CD8-positive, alpha-beta memory T cell (primary cell): ENCODE measurements around the gene CACNB3. TPM values are rescaled to one million over a fixed set of nuclear protein-coding genes. Genes with fewer than 3 reads are reported as not detected.
"Not testable (repeated sequence)": the region's sequence is repeated elsewhere in the genome, so short reads cannot be mapped to it uniquely, and the experiment has no call there.

Experiments
- CTCF ChIA-PET: fragments of 350-600 bp; sonication (Branson Sonifier 250); formaldehyde crosslinking; loops from one replicate; lab custom pipeline; 2021; ENCODE audit warnings: antibody characterized with exemption; lab: Charles Lee
- POLR2A ChIA-PET: fragments of 350-600 bp; sonication (Branson Sonifier 250); formaldehyde crosslinking; loops from one replicate; lab custom pipeline; 2021; ENCODE audit warnings: antibody characterized with exemption; lab: Charles Lee
- DNase-seq, 5 donors: peaks; one replicate each; pipeline versions ENCODE4 v3.0.0 to v3.0.0-alpha.2; 2020 to 2022; ENCODE audit warnings: mixed read lengths in 1 of 5
- H3K27ac ChIP-seq: one replicate; pipeline ENCODE4 v1.7.0; 2013; ENCODE audit warnings: low read depth, mild to moderate bottlenecking, low read length, moderate library complexity
- H3K27me3 ChIP-seq: 2 replicates; pipeline ENCODE4 v1.7.0; 2013; ENCODE audit warnings: low read length, mild to moderate bottlenecking; ENCODE audit not compliant: insufficient read depth, poor library complexity, severe bottlenecking
- H3K36me3 ChIP-seq: 2 replicates; pipeline ENCODE4 v1.7.0; 2013; ENCODE audit warnings: mild to moderate bottlenecking, low read length, moderate library complexity; ENCODE audit not compliant: insufficient read depth
- H3K4me1 ChIP-seq: 2 replicates; pipeline ENCODE4 v1.7.0; 2013; ENCODE audit warnings: mild to moderate bottlenecking, low read length, moderate library complexity; ENCODE audit not compliant: insufficient read depth
- H3K4me3 ChIP-seq: 2 replicates; pipeline ENCODE4 v1.7.0; 2013; ENCODE audit warnings: mild to moderate bottlenecking, low read length
- H3K9me3 ChIP-seq: 2 replicates; pipeline ENCODE4 v1.7.0; 2013; ENCODE audit warnings: mild to moderate bottlenecking, low read length
- H3K27ac Mint-ChIP-seq, 8 donors: one replicate each; pipeline ENCODE4 v1.8.0; 2020 to 2021; ENCODE audit warnings: mixed read lengths in 8 of 8, mild to moderate bottlenecking in 6 of 8, inconsistent platforms in 3 of 8, moderate library complexity in 3 of 8
- H3K27me3 Mint-ChIP-seq, 2 donors: one replicate each; pipeline ENCODE4 v1.8.0; 2020 to 2021; ENCODE audit warnings: mixed read lengths in 2 of 2, mild to moderate bottlenecking in 1 of 2, moderate library complexity in 1 of 2
- H3K36me3 Mint-ChIP-seq, 3 donors: one replicate each; pipeline ENCODE4 v1.8.0; 2020 to 2021; ENCODE audit warnings: mixed read lengths in 3 of 3, inconsistent platforms in 1 of 3, mild to moderate bottlenecking in 1 of 3
- H3K4me1 Mint-ChIP-seq, 3 donors: one replicate each; pipeline ENCODE4 v1.8.0; 2020 to 2021; ENCODE audit warnings: mixed read lengths in 3 of 3, inconsistent platforms in 1 of 3, mild to moderate bottlenecking in 1 of 3
- H3K4me3 Mint-ChIP-seq, 7 donors: one replicate each; pipeline ENCODE4 v1.8.0; 2020 to 2021; ENCODE audit warnings: mixed read lengths in 7 of 7, mild to moderate bottlenecking in 6 of 7, moderate library complexity in 4 of 7, inconsistent platforms in 2 of 7
- H3K9me3 Mint-ChIP-seq, 5 donors: one replicate each; pipeline ENCODE4 v1.8.0; 2020 to 2022; ENCODE audit warnings: mixed read lengths in 5 of 5, mild to moderate bottlenecking in 3 of 5, moderate library complexity in 2 of 5, inconsistent platforms in 1 of 5
- polyA plus RNA-seq: library from polyadenylated mRNA; unstranded; fragments of 300-500 nt; fragmentation: Illumina TruSeq; gene quantifications from one replicate; pipeline ENCODE4 v1.2.3, GENCODE V29; 2021
- total RNA-seq, 2 experiments: library from RNA; stranded (reverse); gene quantifications; one replicate each; pipeline ENCODE4 v1.2.3, GENCODE V29; 2021

Gene CACNB3
- total and polyA plus RNA-seq, 3 experiments from 2014 or later = 3.2 to 6.6 (median 6.3) TPM

DNA sequence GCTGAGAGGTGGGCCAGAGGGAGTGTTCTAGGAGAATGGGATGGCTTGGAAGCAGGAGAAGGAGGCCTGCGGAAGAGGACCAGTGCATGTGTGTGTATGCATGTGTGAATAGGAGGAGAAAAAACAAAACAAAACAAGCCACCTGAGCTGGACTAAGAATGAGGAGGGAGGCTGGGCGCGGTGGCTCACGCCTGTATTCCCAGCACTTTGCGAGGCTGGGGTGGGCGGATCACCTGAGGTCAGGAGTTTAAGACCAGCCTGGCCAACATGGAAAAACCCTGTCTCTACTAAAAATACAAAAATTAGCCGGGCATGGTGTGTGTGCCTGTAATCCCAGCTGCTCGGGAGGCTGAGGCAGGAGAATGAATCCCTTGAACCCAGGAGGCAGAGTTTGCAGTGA, 55.2 kb downstream of the CACNB3 start:
- H3K27me3 ChIP-seq, H3K4me1 ChIP-seq, H3K36me3 Mint-ChIP-seq, H3K9me3 Mint-ChIP-seq, DNase-seq, H3K4me1 Mint-ChIP-seq, H3K27ac ChIP-seq, H3K27ac Mint-ChIP-seq, H3K27me3 Mint-ChIP-seq, H3K36me3 ChIP-seq, POLR2A ChIA-PET, H3K4me3 ChIP-seq, H3K9me3 ChIP-seq: not testable (repeated sequence)
- H3K4me3 Mint-ChIP-seq = peak overlapping the region in 1 of 7 donors; percentile 56
- CTCF ChIA-PET = interaction anchor here (1.4 to 1.8 kb wide), 2 partner anchors 11 to 20 kb away, joined by 3 to 6 read pairs; no protein-coding TSS in a partner anchor

DNA sequence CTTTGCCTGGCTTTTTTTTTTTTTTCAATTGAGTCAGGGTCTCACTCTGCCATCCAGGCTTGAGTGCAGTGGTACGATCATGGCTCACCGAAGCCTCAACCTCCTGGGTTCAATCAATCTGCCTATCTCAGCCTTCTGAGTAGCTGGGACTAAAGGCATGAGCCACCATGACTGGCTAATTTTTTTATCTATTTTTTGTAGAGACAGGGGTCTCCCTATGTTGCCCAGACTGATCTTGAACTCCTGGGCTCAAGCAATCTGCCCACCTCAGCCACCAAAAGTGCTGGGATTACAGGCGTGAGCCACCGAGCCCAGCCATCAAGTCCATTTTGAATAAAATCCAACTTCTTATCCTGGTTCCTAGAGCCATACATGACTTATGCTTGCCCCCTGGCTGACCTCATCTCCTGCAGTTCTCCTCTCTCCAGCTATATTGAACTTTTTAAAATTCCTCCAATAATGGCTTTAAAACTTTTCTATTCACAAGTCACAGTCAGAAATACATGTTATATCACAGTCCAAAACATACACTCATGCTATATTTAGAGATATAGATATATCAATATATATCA, 57.7 kb downstream of the CACNB3 start:
- Histone ChIP-seq H3K4me3 (no peak overlapping the region), H3K27me3 (no peaks in the 10 kb centered on the region), H3K36me3 (no peaks in the 10 kb centered on the region), H3K27ac (no peak overlapping the region), H3K9me3 (no peaks in the 10 kb centered on the region), H3K4me1 (no peaks in the 10 kb centered on the region)
- no peaks in the 10 kb centered on the region for H3K4me1 Mint-ChIP-seq
- peaks cover 0 to 3% (median 0%) of the 10 kb centered on the region in 3 donors for H3K36me3 Mint-ChIP-seq
- H3K4me3 Mint-ChIP-seq = no peak overlapping the region
- CTCF ChIA-PET = interaction anchor here (0.7 kb wide), 1 partner anchor 61 kb away, joined by 3 read pairs; no protein-coding TSS in a partner anchor
- DNase-seq = no peak
- H3K27ac Mint-ChIP-seq = peak overlapping the region in 1 of 8 donors; percentile 38
- POLR2A ChIA-PET = interaction anchor here (0.6 kb wide), 1 partner anchor 58 kb away, joined by 3 read pairs; no protein-coding TSS in a partner anchor
- no peaks in the 10 kb centered on the region for H3K9me3 Mint-ChIP-seq
- H3K27me3 Mint-ChIP-seq = peaks cover 2 to 12% of the 10 kb centered on the region in 2 donors

Other genes starting within 250 kb of the CACNB3 start
- gene LALBA, start 248.4 kb upstream of the CACNB3 start, total RNA-seq = not detected
- not detected for gene LALBA, start 248.4 kb upstream of the CACNB3 start, polyA plus RNA-seq
- gene KANSL2, start 136.3 kb upstream of the CACNB3 start, total RNA-seq = 10 to 100 TPM; 58.7 to 60.3 TPM
- 34.3 TPM for gene KANSL2, start 136.3 kb upstream of the CACNB3 start, polyA plus RNA-seq
- 10 to 100 TPM; 59.1 to 66.4 TPM for gene CCNT1, start 101.8 kb upstream of the CACNB3 start, total RNA-seq
- gene CCNT1, start 101.8 kb upstream of the CACNB3 start, polyA plus RNA-seq = 12.9 TPM
- gene ADCY6, start 29.4 kb upstream of the CACNB3 start, total RNA-seq = under 1 TPM; 0.04 to 0.37 TPM
- gene ADCY6, start 29.4 kb upstream of the CACNB3 start, polyA plus RNA-seq = not detected
- 100 to 1,000 TPM; 147 to 148 TPM for gene DDX23, start 33.7 kb downstream of the CACNB3 start, total RNA-seq
- gene DDX23, start 33.7 kb downstream of the CACNB3 start, polyA plus RNA-seq = 51.0 TPM
- 1 to 10 TPM; 2.0 to 2.6 TPM for gene RND1, start 47.4 kb downstream of the CACNB3 start, total RNA-seq
- gene RND1, start 47.4 kb downstream of the CACNB3 start, polyA plus RNA-seq = 0.90 TPM
- gene FKBP11, start 107.0 kb downstream of the CACNB3 start, total RNA-seq = 100 to 1,000 TPM in 1 of 2 experiments, 10 to 100 TPM in 1; 98.3 to 103 TPM
- 238 TPM for gene FKBP11, start 107.0 kb downstream of the CACNB3 start, polyA plus RNA-seq
- gene ARF3, start 139.0 kb downstream of the CACNB3 start, total RNA-seq = 10 to 100 TPM; 91.5 to 91.8 TPM
- 24.5 TPM for gene ARF3, start 139.0 kb downstream of the CACNB3 start, polyA plus RNA-seq
- gene WNT10B, start 153.2 kb downstream of the CACNB3 start, total RNA-seq = 1 to 10 TPM; 1.4 TPM
- 0.21 TPM for gene WNT10B, start 153.2 kb downstream of the CACNB3 start, polyA plus RNA-seq
- not detected for gene WNT1, start 159.8 kb downstream of the CACNB3 start, total RNA-seq
- gene WNT1, start 159.8 kb downstream of the CACNB3 start, polyA plus RNA-seq = 2.3 TPM
- under 1 TPM; 0.33 to 0.39 TPM for gene DDN, start 180.9 kb downstream of the CACNB3 start, total RNA-seq
- gene DDN, start 180.9 kb downstream of the CACNB3 start, polyA plus RNA-seq = not detected
- 10 to 100 TPM; 73.3 to 78.3 TPM for gene PRKAG1, start 200.3 kb downstream of the CACNB3 start, total RNA-seq
- 45.9 TPM for gene PRKAG1, start 200.3 kb downstream of the CACNB3 start, polyA plus RNA-seq
- gene KMT2D, start 242.3 kb downstream of the CACNB3 start, total RNA-seq = 10 to 100 TPM; 79.4 to 79.7 TPM
- gene KMT2D, start 242.3 kb downstream of the CACNB3 start, polyA plus RNA-seq = 22.8 TPM